ENCODE results near the gene ATF6B. TPM values are rescaled to one million over a fixed set of nuclear protein-coding genes. Genes with fewer than 3 reads are reported as not detected.
A peak's percentile ranks its signal among the peaks of the same experiment; 100 is the strongest.

The ATF6B gene
- total RNA-seq, 4 donors from 2014 or later = 74.3 to 121 (median 102) TPM

DNA sequence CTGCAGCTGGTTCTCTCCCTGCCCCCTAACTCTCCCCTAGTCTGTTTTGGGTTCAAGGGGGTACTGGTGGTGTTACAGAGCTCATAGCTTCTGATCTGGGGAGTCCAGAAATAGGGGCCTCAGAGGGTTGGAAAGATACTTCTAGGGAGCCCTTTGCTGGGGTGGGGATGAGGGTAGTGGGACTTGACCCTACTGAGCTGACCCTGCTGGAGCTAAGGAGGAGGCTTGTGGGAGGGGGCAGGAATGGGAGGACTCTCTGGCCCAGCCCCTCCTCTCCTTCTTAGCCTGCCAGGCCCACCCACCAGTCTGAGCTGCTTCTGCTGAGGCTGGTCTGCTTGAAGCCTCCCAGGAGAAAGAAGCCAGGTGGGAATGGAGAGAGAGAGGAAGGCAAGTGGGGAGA lies 36.2 kb upstream of the ATF6B start, which contains the start of gene EGFL8:
Gene EGFL8, plus strand, starts transcription at position 301 of the 400 bp plus-strand sequence. CDS start 1,571 bp downstream, outside the sequence.
- Histone ChIP-seq H3K27ac (peak within 1 kb of the TSS; percentile 61 to 88 (median 70)), H3K27me3 (no peaks in the 10 kb centered on the region), H3K4me1 (peaks cover 0 to 60% (median 18%) of the 10 kb centered on the region in 4 donors), H3K4me3 (peak within 1 kb of the TSS in 1 of 4 donors; percentile 36), H3K9me3 (no peaks in the 10 kb centered on the region), H3K36me3 (peaks cover 0 to 94% (median 3%) of the 10 kb centered on the region in 3 donors)
- TF ChIP-seq EP300 (IDR thresholded peaks at IDR 0.05) (no peak), POLR2A (IDR thresholded peaks at IDR 0.05) (no peak)
- TF ChIP-seq, protein P1, sequence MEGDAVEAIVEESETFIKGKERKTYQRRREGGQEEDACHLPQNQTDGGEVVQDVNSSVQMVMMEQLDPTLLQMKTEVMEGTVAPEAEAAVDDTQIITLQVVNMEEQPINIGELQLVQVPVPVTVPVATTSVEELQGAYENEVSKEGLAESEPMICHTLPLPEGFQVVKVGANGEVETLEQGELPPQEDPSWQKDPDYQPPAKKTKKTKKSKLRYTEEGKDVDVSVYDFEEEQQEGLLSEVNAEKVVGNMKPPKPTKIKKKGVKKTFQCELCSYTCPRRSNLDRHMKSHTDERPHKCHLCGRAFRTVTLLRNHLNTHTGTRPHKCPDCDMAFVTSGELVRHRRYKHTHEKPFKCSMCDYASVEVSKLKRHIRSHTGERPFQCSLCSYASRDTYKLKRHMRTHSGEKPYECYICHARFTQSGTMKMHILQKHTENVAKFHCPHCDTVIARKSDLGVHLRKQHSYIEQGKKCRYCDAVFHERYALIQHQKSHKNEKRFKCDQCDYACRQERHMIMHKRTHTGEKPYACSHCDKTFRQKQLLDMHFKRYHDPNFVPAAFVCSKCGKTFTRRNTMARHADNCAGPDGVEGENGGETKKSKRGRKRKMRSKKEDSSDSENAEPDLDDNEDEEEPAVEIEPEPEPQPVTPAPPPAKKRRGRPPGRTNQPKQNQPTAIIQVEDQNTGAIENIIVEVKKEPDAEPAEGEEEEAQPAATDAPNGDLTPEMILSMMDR (IDR thresholded peaks at IDR 0.05) = no peak
- no peak for DNase-seq (ENCODE audit: low spot score in 2 of 2)

DNA sequence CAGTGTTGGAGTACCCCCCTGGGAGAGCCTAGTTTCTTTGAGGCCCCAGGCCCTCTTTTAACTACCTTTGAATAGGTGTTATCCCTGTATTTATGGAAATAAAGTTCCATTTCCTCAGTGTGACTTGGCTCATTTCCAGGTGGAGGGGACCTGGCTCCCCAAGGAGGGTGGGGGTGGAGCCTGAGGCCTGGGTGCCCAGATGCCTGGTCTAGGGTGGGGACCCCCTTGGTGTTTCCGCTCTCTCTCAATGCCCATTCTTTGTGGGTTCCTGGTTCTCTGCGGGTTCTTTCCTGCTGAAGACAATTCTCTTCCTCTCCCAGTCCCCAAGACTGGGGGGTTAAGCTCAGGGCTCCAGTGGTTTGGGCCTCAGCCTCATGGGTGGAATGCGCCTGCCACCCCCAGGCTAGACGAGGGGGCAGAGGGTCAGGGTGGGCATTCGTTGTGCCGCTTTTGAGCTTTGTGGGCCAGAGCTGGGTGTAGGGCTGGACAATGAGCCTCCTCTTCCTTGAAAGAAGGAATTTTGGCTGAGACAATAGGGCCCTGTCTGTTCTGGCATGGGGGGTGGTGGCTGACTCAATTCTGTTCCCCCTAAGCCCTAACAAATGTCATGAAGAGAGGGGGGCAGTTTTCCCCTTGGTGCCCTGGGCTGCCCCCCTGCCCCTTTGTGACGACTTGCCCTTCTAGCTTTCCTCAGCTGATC lies 35.7 kb upstream of the ATF6B start:
- Histone ChIP-seq H3K4me1 (peaks cover 0 to 54% (median 15%) of the 10 kb centered on the region in 4 donors), H3K9me3 (no peaks in the 10 kb centered on the region), H3K27ac (peak overlapping the region; percentile 61 to 88 (median 70)), H3K36me3 (peaks cover 0 to 92% (median 3%) of the 10 kb centered on the region in 3 donors), H3K4me3 (peak overlapping the region in 1 of 4 donors; percentile 36), H3K27me3 (no peaks in the 10 kb centered on the region)
- DNase-seq (ENCODE audit: low spot score in 2 of 2) = no peak
- WGBS, 2 donors = 34 to 52% methylated on average over 7 of the region's 7 CpGs
- TF ChIP-seq, protein P1 (IDR thresholded peaks at IDR 0.05) = peak in 1 of 5 experiments; percentile 26
- TF ChIP-seq POLR2A (IDR thresholded peaks at IDR 0.05) (peak in 1 of 2 donors; percentile 37), EP300 (IDR thresholded peaks at IDR 0.05) (peak; percentile 47 to 87)

DNA sequence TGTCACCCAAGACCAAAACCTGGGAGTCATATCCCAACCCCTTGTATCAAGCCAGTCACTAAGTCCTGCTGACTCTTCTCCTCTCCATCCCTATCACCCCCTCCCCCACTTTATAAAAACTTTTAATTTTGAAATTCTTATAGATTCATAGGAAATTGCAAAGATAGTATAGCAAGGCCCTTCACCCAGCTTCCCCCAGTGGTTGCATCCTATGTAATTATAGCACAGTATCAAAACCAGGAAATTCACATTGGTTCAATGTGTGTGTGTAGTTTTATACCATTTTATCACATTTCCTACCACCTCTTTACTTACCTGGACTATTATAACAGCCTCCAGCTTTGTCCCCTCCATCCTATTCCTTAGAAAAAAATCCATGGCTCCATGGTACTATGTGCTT lies 30.0 kb upstream of the ATF6B start:
- no peak overlapping the region for H3K4me3 ChIP-seq
- H3K36me3 ChIP-seq = peaks cover 0 to 70% (median 0%) of the 10 kb centered on the region in 3 donors
- H3K27ac ChIP-seq = no peak overlapping the region
- no peaks in the 10 kb centered on the region for H3K9me3 ChIP-seq
- no peak for DNase-seq (ENCODE audit: low spot score in 2 of 2)
- TF ChIP-seq EP300 (IDR thresholded peaks at IDR 0.05) (no peak), POLR2A (IDR thresholded peaks at IDR 0.05) (no peak)
- TF ChIP-seq, protein P1 (IDR thresholded peaks at IDR 0.05) = no peak
- H3K4me1 ChIP-seq = peaks cover 4 to 40% (median 15%) of the 10 kb centered on the region in 4 donors
- H3K27me3 ChIP-seq = no peaks in the 10 kb centered on the region

DNA sequence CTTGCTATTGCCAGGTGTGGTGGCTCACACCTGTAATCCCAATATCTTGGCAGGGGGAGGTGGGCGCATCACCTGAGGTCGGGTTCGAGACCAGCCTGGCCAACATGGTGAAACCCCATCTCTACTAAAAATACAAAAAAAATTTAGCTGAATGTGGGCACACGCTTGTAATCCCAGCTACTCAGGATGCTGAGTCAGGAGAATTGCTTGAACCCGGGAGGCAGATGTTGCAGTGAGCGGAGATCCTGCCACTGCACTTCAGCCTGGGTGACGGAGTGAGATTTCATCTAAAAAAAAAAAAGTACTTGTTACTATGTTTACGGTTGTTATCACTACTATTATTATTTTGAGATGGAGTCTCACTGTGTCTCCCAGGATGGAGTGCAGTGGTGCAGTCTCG lies 28.8 kb upstream of the ATF6B start:
- Histone ChIP-seq H3K9me3 (no peaks in the 10 kb centered on the region), H3K27ac (peak overlapping the region in 1 of 4 donors; percentile 97), H3K4me3 (no peak overlapping the region), H3K36me3 (peaks cover 0 to 59% (median 0%) of the 10 kb centered on the region in 3 donors), H3K27me3 (no peaks in the 10 kb centered on the region), H3K4me1 (peaks cover 4 to 43% (median 22%) of the 10 kb centered on the region in 4 donors)
- TF ChIP-seq EP300 (IDR thresholded peaks at IDR 0.05) (no peak), POLR2A (IDR thresholded peaks at IDR 0.05) (no peak)
- TF ChIP-seq, protein P1 (IDR thresholded peaks at IDR 0.05) = no peak
- 87 to 88% methylated on average over 9 of the region's 9 CpGs for WGBS, 2 donors
- no peak for DNase-seq (ENCODE audit: low spot score in 2 of 2)

DNA sequence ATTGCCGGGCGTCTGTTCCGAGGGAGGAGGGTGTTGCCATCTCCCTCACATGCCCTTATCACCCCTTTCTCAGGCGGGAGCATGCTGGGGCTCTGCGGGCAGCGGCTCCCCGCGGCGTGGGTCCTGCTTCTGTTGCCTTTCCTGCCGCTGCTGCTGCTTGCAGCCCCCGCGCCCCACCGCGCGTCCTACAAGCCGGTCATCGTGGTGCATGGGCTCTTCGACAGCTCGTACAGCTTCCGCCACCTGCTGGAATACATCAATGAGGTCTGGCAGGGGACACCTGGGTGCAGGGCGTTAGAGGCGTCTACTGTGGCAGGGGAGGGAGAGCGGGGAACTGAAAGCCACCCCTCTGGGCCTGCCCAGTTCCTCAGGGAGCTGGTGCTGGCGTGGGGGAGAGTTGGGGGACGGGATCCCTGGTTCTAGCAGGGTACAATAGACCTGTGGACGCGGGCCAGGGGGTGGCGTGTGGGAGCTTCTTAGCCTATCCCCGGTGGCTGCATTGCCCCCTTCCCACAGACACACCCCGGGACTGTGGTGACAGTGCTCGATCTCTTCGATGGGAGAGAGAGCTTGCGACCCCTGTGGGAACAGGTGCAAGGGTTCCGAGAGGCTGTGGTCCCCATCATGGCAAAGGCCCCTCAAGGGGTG lies 26.6 kb upstream of the ATF6B start:
- Histone ChIP-seq H3K9me3 (no peaks in the 10 kb centered on the region), H3K4me1 (peaks cover 4 to 63% (median 27%) of the 10 kb centered on the region in 4 donors), H3K4me3 (peak overlapping the region; percentile 50 to 80 (median 73)), H3K27ac (peak overlapping the region; percentile 87 to 97 (median 92)), H3K27me3 (no peaks in the 10 kb centered on the region), H3K36me3 (peaks cover 0 to 37% (median 0%) of the 10 kb centered on the region in 3 donors)
- 2 to 4% methylated on average over 24 to 29 of the region's 34 CpGs for WGBS, 2 donors
- no peak for TF ChIP-seq EP300 (IDR thresholded peaks at IDR 0.05)
- TF ChIP-seq, protein P1 (IDR thresholded peaks at IDR 0.05) = peak; percentile 33 to 80 (median 58)
- peak in 1 of 2 donors; percentile 47 for DNase-seq (ENCODE audit: low spot score in 2 of 2)
